NCI-H345 (cell line): ENCODE results near the gene ANAPC4.

Experiments
- DNase-seq: peaks from one replicate; lab custom pipeline; 2025; lab: John Stamatoyannopoulos, UW

The ANAPC4 gene

DNA sequence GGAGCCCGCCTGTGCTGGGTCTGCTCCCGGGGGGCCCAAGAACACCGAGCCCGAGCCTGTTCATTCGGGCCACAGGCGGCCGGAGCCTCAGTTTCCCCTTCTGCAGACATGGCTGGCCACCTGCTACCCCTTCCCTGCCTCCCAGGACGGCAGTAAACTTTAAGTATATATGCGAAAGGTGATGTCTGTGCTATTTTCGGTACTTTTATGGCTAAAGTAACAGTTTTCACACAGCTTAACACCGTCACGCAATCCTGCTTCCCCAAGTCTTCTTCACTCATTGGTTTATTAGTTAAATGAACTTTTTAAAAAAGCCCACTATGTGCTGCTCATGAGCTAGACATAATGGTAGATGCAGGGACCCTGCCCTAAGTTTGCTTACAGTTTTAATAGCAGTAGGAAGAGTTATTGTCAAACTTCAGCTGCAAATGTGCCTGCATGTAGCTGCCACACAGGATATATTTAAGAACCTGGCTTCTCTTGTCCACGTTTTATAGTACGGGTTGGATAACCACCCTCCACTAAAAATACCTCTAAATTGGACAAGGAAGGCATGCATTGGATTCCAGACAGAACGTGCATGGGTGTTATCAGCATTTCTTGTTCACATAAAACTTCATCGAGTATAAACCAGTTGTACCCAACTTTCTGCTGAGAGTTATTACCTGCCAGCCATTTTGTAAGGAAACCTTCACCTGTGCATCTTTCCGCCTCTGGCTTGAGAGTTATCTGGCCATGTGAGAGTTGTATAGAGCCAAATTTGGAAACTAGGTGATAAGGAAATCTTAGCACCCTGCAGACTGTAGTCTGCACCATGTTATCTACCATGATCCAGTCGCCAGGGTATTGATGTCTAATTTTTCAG is 741 bp downstream of the ANAPC4 start:
- no peak for DNase-seq

DNA sequence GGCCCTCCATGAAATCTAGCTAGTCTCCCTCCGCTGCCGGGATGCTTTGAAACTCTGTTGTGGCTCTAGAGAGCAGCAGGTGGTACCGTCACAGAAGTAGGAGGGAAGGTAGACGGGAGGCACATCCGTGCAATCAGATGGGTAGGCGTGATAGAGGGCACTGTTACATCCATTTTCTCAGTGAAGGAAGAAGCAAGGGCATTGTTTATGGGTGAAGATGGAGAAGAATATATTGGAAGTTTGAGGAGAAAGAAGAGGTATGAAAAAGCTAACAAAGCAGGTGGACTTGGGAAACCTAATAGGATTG is 1.3 kb downstream of the ANAPC4 start:
- no peak for DNase-seq

DNA sequence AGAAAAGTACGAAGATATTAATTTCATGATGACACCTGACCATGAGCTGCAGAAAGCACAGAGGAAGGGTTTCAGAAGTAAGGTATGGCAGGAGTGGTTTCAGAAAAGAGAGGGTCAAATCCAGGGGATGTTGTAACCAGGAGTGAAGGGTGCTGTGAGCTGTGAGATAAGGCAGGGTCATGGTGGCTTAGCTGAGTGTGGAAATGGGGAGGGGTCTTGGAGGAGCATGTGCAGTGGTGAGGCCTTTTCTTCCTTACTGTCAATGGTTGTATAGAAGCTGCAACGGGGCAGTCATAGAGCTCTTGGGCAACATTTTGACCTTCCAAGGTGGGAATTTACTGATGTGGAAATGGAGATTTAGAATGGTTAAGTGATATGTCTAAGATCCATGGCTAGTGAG is 2.5 kb downstream of the ANAPC4 start:
- no peak for DNase-seq

- no peak for DNase-seq
These were observed 6.6 kb downstream of the ANAPC4 start for GRCh38 chr4:25383647-25384046.

- no peak for DNase-seq
These were observed 9.9 kb downstream of the ANAPC4 start for GRCh38 chr4:25386926-25387325.

DNA sequence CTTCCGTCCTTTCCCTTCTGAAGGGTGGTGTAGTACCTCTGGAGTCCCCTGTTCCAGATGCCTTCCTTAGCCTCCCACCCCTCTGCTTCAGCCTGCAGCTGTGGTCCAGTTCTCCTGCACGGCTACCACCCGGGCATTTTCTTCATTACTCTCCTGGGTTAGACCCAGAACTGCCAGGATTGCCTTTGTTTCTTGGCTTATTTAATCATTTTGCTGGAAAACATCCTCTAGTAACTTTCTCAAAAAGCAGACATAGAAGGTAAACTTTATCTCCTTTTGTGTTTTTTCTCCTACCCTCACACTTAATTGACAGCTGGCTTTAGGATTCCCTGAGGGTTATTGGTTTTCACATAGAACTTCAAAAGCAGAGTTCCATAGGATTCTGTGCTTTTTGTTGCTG is 20.2 kb downstream of the ANAPC4 start:
- DNase-seq, result no peak

GRCh38 chr4:25399510-25399909 is 22.4 kb downstream of the ANAPC4 start:
- DNase-seq, result no peak

GRCh38 chr4:25401066-25401465 is 24.0 kb downstream of the ANAPC4 start:
- DNase-seq, result no peak

DNA sequence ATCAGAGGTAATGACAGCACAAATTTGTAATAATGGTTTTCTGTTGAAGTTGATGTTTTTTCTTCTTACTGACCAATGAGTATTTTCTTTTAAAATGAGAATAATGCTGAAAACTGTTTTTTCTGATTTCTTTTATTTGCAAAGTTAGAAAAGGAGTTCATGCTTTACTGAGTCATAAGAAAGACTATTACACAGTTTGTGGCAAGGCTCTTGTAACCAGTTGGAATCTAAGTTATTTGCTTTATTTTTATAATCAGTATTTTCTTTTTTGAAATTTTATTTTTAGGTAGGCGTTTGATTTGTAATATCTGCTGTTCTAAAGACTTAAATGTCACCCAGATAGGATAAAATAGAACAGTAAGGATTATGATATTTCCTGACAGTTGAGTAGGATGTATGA is 25.5 kb downstream of the ANAPC4 start:
- DNase-seq, result no peak

DNA sequence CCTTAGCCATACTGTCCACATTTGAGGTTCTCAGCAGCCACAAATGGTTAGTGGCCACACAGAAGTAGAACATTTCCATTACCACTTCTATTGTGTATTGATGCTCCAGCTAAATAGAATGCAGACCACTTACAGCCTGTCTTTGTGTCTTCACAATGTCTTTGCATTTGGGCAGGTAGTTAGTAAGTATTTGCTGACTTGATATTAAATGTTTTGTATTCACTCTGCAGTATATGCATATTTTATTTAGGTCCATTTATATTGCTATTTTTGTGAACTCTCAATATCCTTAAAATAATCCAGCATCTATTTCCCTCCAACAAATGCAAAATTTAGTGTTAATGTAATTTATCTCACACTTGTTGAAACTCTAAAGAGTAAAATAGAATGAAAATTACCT is 26.6 kb downstream of the ANAPC4 start:
- no peak for DNase-seq

DNA sequence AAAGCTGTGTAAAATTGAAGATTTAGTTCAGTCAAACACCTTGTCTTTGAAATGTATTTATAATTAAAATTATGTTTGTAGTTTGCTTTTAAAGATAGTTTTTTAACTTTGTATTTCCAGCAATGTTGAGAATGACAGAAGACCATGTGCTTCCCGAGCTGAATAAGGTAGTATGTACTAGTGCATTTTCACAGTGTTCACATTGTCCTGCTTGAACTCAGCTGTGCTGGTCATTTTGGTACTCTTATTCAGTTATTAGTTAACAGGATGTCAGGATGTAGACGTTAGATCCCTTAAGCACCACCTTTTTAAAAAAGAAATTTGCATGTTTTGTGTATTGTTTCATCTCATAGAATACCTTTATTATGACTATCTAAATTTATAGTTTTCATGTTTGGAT is 28.4 kb downstream of the ANAPC4 start:
- no peak for DNase-seq

DNA sequence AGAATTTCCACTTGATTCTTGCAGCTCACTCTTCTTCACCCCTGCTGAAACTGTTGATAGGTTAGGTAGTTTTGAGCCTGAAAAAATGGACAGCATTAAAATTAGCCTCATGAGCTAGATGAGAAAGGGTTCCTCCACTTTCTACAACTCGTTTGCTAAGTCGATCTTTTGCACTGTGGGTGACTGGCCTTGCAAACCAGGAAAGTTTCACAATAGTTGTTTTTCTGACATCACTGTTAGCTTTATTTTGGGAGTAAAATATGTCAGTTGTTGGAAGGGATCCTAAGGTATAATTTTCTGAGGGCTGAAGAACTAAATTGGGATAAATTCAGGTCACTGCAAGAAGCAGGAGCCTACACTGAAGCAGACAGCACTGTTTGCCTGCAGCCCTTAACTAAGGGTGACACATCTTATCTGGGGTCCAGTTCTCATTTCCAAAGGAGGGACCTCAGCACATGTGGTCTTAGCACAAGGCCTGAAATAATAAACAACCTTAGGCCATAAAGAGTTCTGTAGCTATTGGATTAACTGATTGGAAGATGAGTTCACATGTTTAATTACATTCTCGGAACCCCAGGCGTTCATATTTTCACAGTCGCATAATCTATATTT is 29.1 kb downstream of the ANAPC4 start:
- DNase-seq, result no peak

GRCh38 chr4:25410820-25411529 is 33.9 kb downstream of the ANAPC4 start:
- no peak for DNase-seq

- no peak for DNase-seq
These were observed 36.2 kb downstream of the ANAPC4 start for GRCh38 chr4:25413261-25413660.

- DNase-seq, result no peak
These were observed 40.0 kb downstream of the ANAPC4 start for GRCh38 chr4:25417014-25417413.

- no peak for DNase-seq
These were observed 43.9 kb downstream of the ANAPC4 start for GRCh38 chr4:25420931-25421330.

GRCh38 chr4:25421816-25422525 is 44.9 kb downstream of the ANAPC4 start:
- DNase-seq, result no peak

- no peak for DNase-seq
These were observed 46.5 kb downstream of the ANAPC4 start for GRCh38 chr4:25423548-25423947.

DNA sequence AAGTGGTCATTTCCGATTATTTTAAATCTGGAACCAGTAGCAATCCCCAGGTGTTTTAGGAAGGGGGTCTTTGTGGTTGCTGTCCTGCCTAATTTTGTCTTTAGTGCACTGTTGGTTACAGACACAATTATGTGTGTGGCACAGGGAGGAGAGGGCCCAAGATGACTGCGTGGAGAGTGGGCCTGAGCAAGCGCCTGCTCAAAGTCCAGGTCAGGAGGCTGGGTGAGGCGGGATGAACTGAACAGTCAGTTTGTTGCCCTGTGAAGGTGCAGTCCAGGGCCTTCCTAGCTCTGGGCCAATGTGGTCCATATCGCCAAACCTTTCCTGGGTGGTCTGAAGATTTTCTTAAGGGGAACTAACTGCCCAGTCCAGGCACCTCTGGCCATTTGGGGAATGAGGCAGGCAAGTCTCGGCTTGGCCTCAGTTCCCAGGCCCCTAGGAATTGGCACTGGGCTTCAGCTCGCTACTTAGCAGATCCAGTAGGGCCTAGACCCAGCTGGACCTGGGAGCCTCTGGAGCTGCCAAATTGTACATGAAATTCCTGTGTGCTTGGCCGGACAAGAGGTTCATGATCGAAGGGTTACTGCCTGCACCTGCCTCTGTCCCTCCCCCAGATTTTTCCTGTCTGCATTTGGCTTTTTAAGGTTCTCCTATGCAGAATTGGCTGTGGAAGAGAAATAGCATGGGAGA is 47.6 kb downstream of the ANAPC4 start:
- DNase-seq, result no peak

GRCh38 chr4:25425361-25425760 is 48.3 kb downstream of the ANAPC4 start:
- DNase-seq, result no peak

DNA sequence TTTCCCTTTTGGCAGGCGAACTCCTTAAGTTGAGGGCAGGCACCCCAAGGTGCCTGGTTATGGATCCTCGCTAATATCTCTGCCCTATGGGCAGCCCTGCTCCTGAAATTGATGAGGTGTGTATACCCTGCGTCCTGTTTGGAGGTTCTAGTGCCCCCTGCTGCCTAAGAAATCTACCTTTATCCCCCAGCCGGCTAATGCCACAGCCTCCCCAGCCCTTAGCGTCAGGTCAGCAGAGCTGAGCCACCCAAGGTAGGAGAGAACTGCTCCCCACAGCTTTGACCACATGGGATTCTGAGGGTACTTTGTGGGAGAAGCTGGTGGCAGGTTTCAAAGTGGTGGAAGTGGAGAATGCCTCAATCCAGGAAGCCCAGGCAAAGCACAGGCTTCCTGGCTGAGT is 50.8 kb downstream of the ANAPC4 start:
- no peak for DNase-seq

DNA sequence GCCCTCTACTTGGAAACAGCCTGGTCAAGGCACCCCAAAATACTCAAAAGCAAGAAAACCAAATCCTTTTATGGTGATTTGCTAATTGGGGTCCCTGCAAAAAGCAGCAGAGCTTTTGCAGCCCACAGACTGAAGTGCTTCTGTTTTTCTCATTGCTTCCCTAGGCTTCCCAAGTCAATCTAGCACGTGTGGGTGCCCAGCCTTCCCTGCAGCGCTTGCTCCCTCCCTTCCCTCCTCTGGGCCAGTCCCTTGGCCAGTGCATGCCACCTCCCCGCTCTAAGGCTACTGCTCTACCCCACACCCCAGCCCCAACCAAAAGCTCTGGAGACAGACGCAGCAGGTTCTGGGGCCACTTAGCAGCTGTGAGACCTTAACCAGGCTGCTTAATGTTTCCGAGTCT is 53.6 kb downstream of the ANAPC4 start:
- no peak for DNase-seq
